ENCODE results near the gene INTS7. TPM values are rescaled to one million over a fixed set of nuclear protein-coding genes. Genes with fewer than 3 reads are reported as not detected.
"Not testable (repeated sequence)": the region's sequence is repeated elsewhere in the genome, so short reads cannot be mapped to it uniquely, and the experiment has no call there.

Gene INTS7
- total RNA-seq, 1 donor from 2014 or later = 30.6 TPM

GRCh38 chr1:211959221-211959620 is 76.1 kb downstream of the INTS7 start:
- Mint-ChIP-seq H3K9me3 (ENCODE audit: low read depth) (peaks cover 20% of the 10 kb centered on the region), H3K27me3 (no peaks in the 10 kb centered on the region), H3K27ac (no peak overlapping the region), H3K36me3 (ENCODE audit: insufficient read depth) (peaks cover 59% of the 10 kb centered on the region), H3K4me1 (ENCODE audit: low read depth) (no peaks in the 10 kb centered on the region), H3K4me3 (ENCODE audit: low read depth) (no peak overlapping the region)
- TF ChIP-seq, protein P1, sequence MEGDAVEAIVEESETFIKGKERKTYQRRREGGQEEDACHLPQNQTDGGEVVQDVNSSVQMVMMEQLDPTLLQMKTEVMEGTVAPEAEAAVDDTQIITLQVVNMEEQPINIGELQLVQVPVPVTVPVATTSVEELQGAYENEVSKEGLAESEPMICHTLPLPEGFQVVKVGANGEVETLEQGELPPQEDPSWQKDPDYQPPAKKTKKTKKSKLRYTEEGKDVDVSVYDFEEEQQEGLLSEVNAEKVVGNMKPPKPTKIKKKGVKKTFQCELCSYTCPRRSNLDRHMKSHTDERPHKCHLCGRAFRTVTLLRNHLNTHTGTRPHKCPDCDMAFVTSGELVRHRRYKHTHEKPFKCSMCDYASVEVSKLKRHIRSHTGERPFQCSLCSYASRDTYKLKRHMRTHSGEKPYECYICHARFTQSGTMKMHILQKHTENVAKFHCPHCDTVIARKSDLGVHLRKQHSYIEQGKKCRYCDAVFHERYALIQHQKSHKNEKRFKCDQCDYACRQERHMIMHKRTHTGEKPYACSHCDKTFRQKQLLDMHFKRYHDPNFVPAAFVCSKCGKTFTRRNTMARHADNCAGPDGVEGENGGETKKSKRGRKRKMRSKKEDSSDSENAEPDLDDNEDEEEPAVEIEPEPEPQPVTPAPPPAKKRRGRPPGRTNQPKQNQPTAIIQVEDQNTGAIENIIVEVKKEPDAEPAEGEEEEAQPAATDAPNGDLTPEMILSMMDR (IDR thresholded peaks at IDR 0.05; ENCODE audit: unreplicated experiment) = no peak
- no peak for DNase-seq (ENCODE audit: low spot score, unreplicated experiment)

DNA sequence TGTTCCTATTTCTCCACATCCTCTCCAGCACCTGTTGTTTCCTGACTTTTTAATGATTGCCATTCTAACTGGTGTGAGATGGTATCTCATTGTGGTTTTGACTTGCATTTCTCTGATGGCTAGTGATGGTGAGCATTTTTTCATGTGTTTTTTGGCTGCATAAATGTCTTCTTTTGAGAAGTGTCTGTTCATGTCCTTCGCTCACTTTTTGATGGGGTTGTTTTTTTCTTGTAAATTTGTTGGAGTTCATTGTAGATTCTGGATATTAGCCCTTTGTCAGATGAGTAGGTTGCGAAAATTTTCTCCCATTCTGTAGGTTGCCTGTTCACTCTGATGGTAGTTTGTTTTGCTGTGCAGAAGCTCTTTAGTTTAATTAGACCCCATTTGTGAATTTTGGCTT is 81.3 kb downstream of the INTS7 start:
- not testable (repeated sequence) for H3K9me3 Mint-ChIP-seq (ENCODE audit: low read depth); H3K27ac Mint-ChIP-seq; H3K4me3 Mint-ChIP-seq (ENCODE audit: low read depth); H3K27me3 Mint-ChIP-seq; H3K4me1 Mint-ChIP-seq (ENCODE audit: low read depth); DNase-seq (ENCODE audit: low spot score, unreplicated experiment)
- H3K36me3 Mint-ChIP-seq (ENCODE audit: insufficient read depth) = peaks cover 34% of the 10 kb centered on the region

GRCh38 chr1:211953543-211953942 is 81.8 kb downstream of the INTS7 start:
- not testable (repeated sequence) for DNase-seq (ENCODE audit: low spot score, unreplicated experiment); H3K4me3 Mint-ChIP-seq (ENCODE audit: low read depth); H3K27me3 Mint-ChIP-seq; H3K9me3 Mint-ChIP-seq (ENCODE audit: low read depth); H3K27ac Mint-ChIP-seq; H3K4me1 Mint-ChIP-seq (ENCODE audit: low read depth)
- H3K36me3 Mint-ChIP-seq (ENCODE audit: insufficient read depth) = peaks cover 32% of the 10 kb centered on the region

DNA sequence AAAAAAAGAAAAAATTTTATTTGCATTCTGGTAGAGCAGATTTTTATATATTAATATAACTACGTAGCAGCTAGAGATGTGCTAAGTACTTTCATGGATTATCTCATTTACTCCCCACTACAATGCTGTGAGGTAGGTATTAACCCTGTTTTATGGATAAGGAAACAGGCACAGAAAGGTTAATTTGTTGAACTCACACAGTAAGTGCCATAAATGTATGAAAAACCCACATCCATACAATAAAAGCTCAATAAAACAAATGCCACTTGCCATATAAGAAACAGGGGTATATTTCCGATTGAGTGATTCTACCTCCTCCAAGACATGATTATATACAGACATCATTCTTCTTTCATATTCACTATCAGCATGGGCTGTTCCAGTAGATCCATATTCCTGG is 83.1 kb downstream of the INTS7 start:
- TF ChIP-seq, protein P1 (IDR thresholded peaks at IDR 0.05; ENCODE audit: unreplicated experiment) = no peak
- Mint-ChIP-seq H3K4me3 (ENCODE audit: low read depth) (no peak overlapping the region), H3K27me3 (no peaks in the 10 kb centered on the region), H3K4me1 (ENCODE audit: low read depth) (peaks cover 8% of the 10 kb centered on the region), H3K9me3 (ENCODE audit: low read depth) (peaks cover 9% of the 10 kb centered on the region), H3K36me3 (ENCODE audit: insufficient read depth) (peaks cover 28% of the 10 kb centered on the region), H3K27ac (no peak overlapping the region)
- DNase-seq (ENCODE audit: low spot score, unreplicated experiment) = no peak

- Mint-ChIP-seq H3K4me3 (ENCODE audit: low read depth) (no peak overlapping the region), H3K27ac (no peak overlapping the region), H3K9me3 (ENCODE audit: low read depth) (peaks cover 9% of the 10 kb centered on the region), H3K4me1 (ENCODE audit: low read depth) (peaks cover 12% of the 10 kb centered on the region), H3K36me3 (ENCODE audit: insufficient read depth) (peaks cover 25% of the 10 kb centered on the region), H3K27me3 (no peaks in the 10 kb centered on the region)
- DNase-seq (ENCODE audit: low spot score, unreplicated experiment) = no peak
- TF ChIP-seq, protein P1 (IDR thresholded peaks at IDR 0.05; ENCODE audit: unreplicated experiment) = no peak
These were observed 83.5 kb downstream of the INTS7 start for GRCh38 chr1:211951856-211952255.

- Mint-ChIP-seq H3K36me3 (ENCODE audit: insufficient read depth) (peaks cover 14% of the 10 kb centered on the region), H3K4me3 (ENCODE audit: low read depth) (no peak overlapping the region), H3K27me3 (no peaks in the 10 kb centered on the region), H3K4me1 (ENCODE audit: low read depth) (peaks cover 24% of the 10 kb centered on the region), H3K9me3 (ENCODE audit: low read depth) (no peaks in the 10 kb centered on the region), H3K27ac (no peak overlapping the region)
- TF ChIP-seq, protein P1 (IDR thresholded peaks at IDR 0.05; ENCODE audit: unreplicated experiment) = no peak
- no peak for DNase-seq (ENCODE audit: low spot score, unreplicated experiment)
These were observed 87.0 kb downstream of the INTS7 start for GRCh38 chr1:211948377-211948776.
